ENCODE results near the gene CDC42SE2.
A peak's percentile ranks its signal among the peaks of the same experiment; 100 is the strongest.

Gene CDC42SE2

GRCh38 chr5:131384173-131384572 is 120.3 kb downstream of the CDC42SE2 start:
- H3K27ac ChIP-seq = no peak overlapping the region
- TF ChIP-seq ZFX (IDR thresholded peaks at IDR 0.05; ENCODE audit: borderline replicate concordance) = no peak
- no peak for TF ChIP-seq CTCF (IDR thresholded peaks at IDR 0.05)

GRCh38 chr5:131384616-131385214 is 120.9 kb downstream of the CDC42SE2 start:
- no peak for TF ChIP-seq CTCF (IDR thresholded peaks at IDR 0.05)
- no peak for TF ChIP-seq ZFX (IDR thresholded peaks at IDR 0.05; ENCODE audit: borderline replicate concordance)
- H3K27ac ChIP-seq = no peak overlapping the region

GRCh38 chr5:131386124-131386523 is 122.3 kb downstream of the CDC42SE2 start:
- H3K27ac ChIP-seq = peak overlapping the region; percentile 46
- TF ChIP-seq CTCF (IDR thresholded peaks at IDR 0.05) (no peak), ZFX (IDR thresholded peaks at IDR 0.05; ENCODE audit: borderline replicate concordance) (no peak)

- peak overlapping the region; percentile 46 for H3K27ac ChIP-seq
- TF ChIP-seq ZFX (IDR thresholded peaks at IDR 0.05; ENCODE audit: borderline replicate concordance) = no peak
- no peak for TF ChIP-seq CTCF (IDR thresholded peaks at IDR 0.05)
Observed at GRCh38 chr5:131386779-131387178, 122.9 kb downstream of the CDC42SE2 start.

GRCh38 chr5:131387255-131387654 is 123.4 kb downstream of the CDC42SE2 start:
- peak overlapping the region; percentile 46 for H3K27ac ChIP-seq
- TF ChIP-seq CTCF (IDR thresholded peaks at IDR 0.05) (no peak), ZFX (IDR thresholded peaks at IDR 0.05; ENCODE audit: borderline replicate concordance) (no peak)

- TF ChIP-seq CTCF (IDR thresholded peaks at IDR 0.05) = no peak
- no peak for TF ChIP-seq ZFX (IDR thresholded peaks at IDR 0.05; ENCODE audit: borderline replicate concordance)
- peak overlapping the region; percentile 7; the same call in 1 of the 2 replicates for H3K27ac ChIP-seq
Observed at GRCh38 chr5:131389096-131389868, 125.4 kb downstream of the CDC42SE2 start.

- no peak for TF ChIP-seq CTCF (IDR thresholded peaks at IDR 0.05)
- no peak for TF ChIP-seq ZFX (IDR thresholded peaks at IDR 0.05; ENCODE audit: borderline replicate concordance)
- peak overlapping the region; percentile 7; the same call in 1 of the 2 replicates for H3K27ac ChIP-seq
Observed at GRCh38 chr5:131389869-131390265, 126.0 kb downstream of the CDC42SE2 start.
